H54 (cell line): ENCODE data around the gene BTNL3.

Source experiments
- DNase-seq: peaks from one replicate; pipeline ENCODE4 v3.0.0; 2011; ENCODE audit warnings: low spot score, mixed read lengths; ENCODE audit not compliant: insufficient read length
- FAIRE-seq: peaks from 3 replicates; lab custom pipeline; 2011; peaks lifted over from hg19 to GRCh38; lab: Jason Lieb, UNC
- POLR2A ChIP-seq: IDR thresholded peaks from 2 replicates; pipeline ENCODE4 v1.6.1; 2011; ENCODE audit warnings: low read depth, mild to moderate bottlenecking, low read length

Gene BTNL3, protein sequence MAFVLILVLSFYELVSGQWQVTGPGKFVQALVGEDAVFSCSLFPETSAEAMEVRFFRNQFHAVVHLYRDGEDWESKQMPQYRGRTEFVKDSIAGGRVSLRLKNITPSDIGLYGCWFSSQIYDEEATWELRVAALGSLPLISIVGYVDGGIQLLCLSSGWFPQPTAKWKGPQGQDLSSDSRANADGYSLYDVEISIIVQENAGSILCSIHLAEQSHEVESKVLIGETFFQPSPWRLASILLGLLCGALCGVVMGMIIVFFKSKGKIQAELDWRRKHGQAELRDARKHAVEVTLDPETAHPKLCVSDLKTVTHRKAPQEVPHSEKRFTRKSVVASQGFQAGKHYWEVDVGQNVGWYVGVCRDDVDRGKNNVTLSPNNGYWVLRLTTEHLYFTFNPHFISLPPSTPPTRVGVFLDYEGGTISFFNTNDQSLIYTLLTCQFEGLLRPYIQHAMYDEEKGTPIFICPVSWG

GRCh38 chr5:180988592-180988991, at the start of gene BTNL3:
BTNL3 (plus strand) TSS chr5:180988846; CDS start chr5:180989029, 183 bp downstream.
- FAIRE-seq (no peak), DNase-seq (no peak)
- no peak for TF ChIP-seq POLR2A

GRCh38 chr5:180950291-180950949, 38.2 kb upstream of the BTNL3 start:
- peak; percentile 48 for DNase-seq
- no peak for FAIRE-seq
- no peak for TF ChIP-seq POLR2A

- no peak for FAIRE-seq
- TF ChIP-seq POLR2A: no peak
- DNase-seq: no peak
Observed at GRCh38 chr5:180959661-180960060, 29.0 kb upstream of the BTNL3 start.

GRCh38 chr5:180960209-180960608, 28.4 kb upstream of the BTNL3 start:
- FAIRE-seq: no peak
- TF ChIP-seq POLR2A: no peak

GRCh38 chr5:180969406-180969805, 19.2 kb upstream of the BTNL3 start:
- no peak for FAIRE-seq
- TF ChIP-seq POLR2A: no peak

More at GRCh38 chr5:180960209-180960608, 28.4 kb upstream of the BTNL3 start:
- no peak for DNase-seq

DNA sequence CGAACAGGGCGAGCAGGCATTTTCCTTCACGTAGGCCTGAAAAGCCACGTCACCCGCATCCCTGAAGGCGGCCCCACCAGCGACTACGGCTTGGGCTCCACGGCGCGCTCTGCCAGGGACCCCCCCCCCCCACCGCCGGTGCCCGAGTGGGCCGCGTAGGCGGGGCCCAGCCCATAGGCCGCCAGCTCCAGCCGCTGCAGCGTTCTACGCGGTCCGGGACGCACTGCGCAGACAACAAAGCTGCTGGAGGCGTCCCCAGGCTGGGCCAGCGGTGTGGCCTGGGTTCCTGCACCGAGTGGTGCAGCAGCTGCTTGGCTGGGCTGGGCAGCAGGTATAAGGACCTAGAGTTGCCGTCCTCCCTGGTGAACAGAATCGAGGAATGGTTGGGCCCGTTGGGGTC, 18.3 kb upstream of the BTNL3 start:
- FAIRE-seq (no peak), DNase-seq (no peak)
- no peak for TF ChIP-seq POLR2A

More at GRCh38 chr5:180969406-180969805, 19.2 kb upstream of the BTNL3 start:
- no peak for DNase-seq

- DNase-seq (no peak), FAIRE-seq (no peak)
- no peak for TF ChIP-seq POLR2A
Observed at GRCh38 chr5:180970875-180971274, 17.8 kb upstream of the BTNL3 start.

DNA sequence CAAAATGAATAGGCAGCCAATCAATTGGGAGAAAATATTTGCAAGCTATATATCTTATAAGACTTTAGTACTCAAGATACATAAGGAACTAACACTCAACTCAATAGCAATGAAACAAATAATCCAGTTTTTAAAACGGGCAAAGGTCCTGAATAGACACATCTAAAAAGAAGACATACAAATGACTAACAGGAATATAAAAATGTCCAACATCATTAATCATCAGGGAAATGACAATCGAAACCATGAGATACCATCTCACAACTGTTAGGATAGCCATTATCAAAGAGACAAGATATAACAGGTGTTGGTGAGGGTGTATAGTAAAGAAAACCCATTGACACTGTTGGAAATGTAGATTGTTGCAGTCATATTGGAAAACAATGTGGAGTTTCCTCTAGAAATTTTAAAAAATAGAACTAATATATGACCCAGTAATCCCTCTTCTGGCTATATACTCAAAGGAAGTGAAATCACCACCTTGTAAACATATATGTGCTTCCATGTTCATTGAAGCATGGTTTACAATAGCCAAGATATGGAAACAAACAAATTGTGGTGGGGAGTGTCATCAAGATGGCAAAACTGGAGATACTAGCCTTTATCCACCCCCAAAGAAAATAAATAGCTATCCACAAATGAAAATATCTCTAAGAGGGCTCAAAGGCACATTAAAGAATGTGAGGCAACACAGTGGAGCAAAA, 13.9 kb upstream of the BTNL3 start:
- DNase-seq: no peak
- TF ChIP-seq POLR2A: no peak
- no peak for FAIRE-seq

GRCh38 chr5:180975338-180975737, 13.3 kb upstream of the BTNL3 start:
- no peak for FAIRE-seq
- no peak for TF ChIP-seq POLR2A

DNA sequence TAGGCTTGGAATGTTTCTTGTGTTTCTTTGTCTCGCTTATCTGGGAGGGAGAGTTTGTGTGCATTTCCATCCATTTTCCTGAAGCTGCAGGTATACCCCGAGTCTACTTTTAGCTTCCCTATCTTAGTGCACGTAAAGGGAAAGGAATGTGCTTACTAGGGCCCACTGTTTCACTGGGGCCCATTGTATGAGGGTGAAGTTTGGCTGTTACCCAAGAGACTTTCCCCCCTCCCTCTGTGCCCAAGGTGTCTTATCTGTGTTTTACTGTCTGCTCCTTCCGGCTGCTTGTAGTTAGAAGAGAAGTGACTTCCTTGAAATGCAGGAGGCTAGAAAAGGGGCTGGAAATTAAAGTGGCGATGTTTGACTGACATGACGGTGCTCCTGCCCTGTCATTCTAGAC, 12.1 kb upstream of the BTNL3 start:
- FAIRE-seq: no peak
- TF ChIP-seq POLR2A: no peak
- no peak for DNase-seq

More at GRCh38 chr5:180975338-180975737, 13.3 kb upstream of the BTNL3 start:
- DNase-seq: no peak

GRCh38 chr5:180977852-180978251, 10.8 kb upstream of the BTNL3 start:
- DNase-seq (no peak), FAIRE-seq (no peak)
- TF ChIP-seq POLR2A: no peak

DNA sequence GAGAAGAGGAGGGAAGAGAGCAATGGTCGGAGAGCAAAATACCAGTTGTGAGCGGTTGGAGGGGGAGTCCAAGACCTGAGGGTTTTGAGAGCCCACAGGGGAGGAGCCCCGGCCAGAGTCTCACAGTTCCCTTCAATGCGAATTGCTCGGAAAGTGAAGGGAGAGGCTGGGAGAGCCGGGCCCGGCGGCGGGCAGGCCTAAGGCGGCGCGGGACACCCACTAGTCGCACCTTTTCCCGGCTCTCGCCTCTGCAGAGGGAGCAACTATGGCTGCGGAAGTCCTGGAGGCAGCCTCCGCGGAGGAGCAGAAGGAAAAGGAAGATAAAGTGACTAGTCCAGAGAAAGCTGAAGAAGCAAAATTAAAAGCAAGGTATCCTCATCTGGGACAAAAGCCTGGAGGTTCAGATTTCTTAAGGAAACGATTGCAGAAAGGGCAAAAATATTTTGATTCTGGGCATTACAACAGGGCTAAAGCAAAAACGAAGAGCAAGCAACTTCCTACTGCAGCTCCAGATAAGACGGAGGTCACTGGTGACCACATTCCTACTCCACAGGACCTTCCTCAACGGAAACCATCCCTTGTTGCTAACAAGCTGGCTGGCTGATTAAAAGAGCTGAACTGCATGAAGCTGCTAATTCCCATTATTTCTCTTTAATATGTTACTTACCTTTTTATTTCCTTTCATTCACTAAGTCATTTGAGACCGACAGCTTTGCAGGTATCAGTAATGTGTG, 6.5 kb upstream of the BTNL3 start:
- FAIRE-seq (no peak), DNase-seq (no peak)
- no peak for TF ChIP-seq POLR2A

- no peak for TF ChIP-seq POLR2A
- DNase-seq (no peak), FAIRE-seq (no peak)
Observed at GRCh38 chr5:180988016-180988415, 630 bp upstream of the BTNL3 start.
